Mammary epithelial cell (primary cell): ENCODE data around the gene TMEM203.

Experiments
- CTCF ChIP-seq, 2 donors: IDR thresholded peaks in 1 of 2; conservative IDR thresholded peaks in 1 of 2; 2 replicates each; pipeline ENCODE4 v1.5.1; 2011 to 2012; ENCODE audit warnings: inconsistent platforms in 2 of 2, low read length in 2 of 2, mild to moderate bottlenecking in 2 of 2, control low read depth in 1 of 2, low read depth in 1 of 2; ENCODE audit not compliant: insufficient read depth in 1 of 2; ENCODE audit errors: extremely low read depth in 1 of 2
- EZH2 ChIP-seq: IDR thresholded peaks from 2 replicates; pipeline ENCODE4 v1.6.1; 2012; ENCODE audit warnings: low read length, inconsistent platforms, borderline replicate concordance

- TF ChIP-seq CTCF (conservative IDR thresholded peaks at IDR 0.05 in 1 of 2, IDR thresholded peaks at IDR 0.05 in 1 of 2; ENCODE audit: extremely low read depth in 1 of 2, insufficient read depth in 1 of 2, low read depth in 1 of 2, low read length in 2 of 2) (no peak), EZH2 (no peak)
These were observed 25.4 kb upstream of the TMEM203 start, which contains the start of gene SLC34A3 for GRCh38 chr9:137230705-137231371.
